Measurements from ENCODE around the gene NBPF11. TPM values are rescaled to one million over a fixed set of nuclear protein-coding genes. Genes with fewer than 3 reads are reported as not detected.

The NBPF11 gene
- polyA plus RNA-seq, 3 donors: 0.46 to 18.6 (median 0.54) TPM

Small RNA genes lying within 50 kb of the gene (small RNA-seq; reads per million reads assigned to genes)
- not detected for gene RNA5SP57 (ENCODE audit: insufficient read length, low read depth)

Other genes with a start within 250 kb of the NBPF11 start
- not detected for gene GJA8, start 249.5 kb downstream of the NBPF11 start, polyA plus RNA-seq
- 1 to 10 TPM; 2.5 to 7.7 (median 7.7) TPM for gene GPR89B, start 223.9 kb downstream of the NBPF11 start, polyA plus RNA-seq

Measured in CD14-positive monocyte (primary cell).